Measurements from ENCODE around the gene DNAJC5. TPM values are rescaled to one million over a fixed set of nuclear protein-coding genes. Genes with fewer than 3 reads are reported as not detected.
"Not testable (repeated sequence)": the region's sequence is repeated elsewhere in the genome, so short reads cannot be mapped to it uniquely, and the experiment has no call there.

The DNAJC5 gene
- total RNA-seq, 1 experiment from 2014 or later = 44.9 TPM

GRCh38 chr20:63853733-63854068, 41.2 kb upstream of the DNAJC5 start:
- H3K4me3 ChIP-seq (ENCODE audit: low read depth, low read length, poor library complexity, severe bottlenecking); H3K4me1 ChIP-seq (ENCODE audit: insufficient read depth, low read length, poor library complexity, severe bottlenecking); H3K27ac ChIP-seq (ENCODE audit: low read depth, low read length, poor library complexity, severe bottlenecking); DNase-seq (ENCODE audit: low spot score); BruUV-seq (replicated peaks); H3K27me3 ChIP-seq (replicated peaks; ENCODE audit: insufficient read depth, low read depth, low read length, poor library complexity); POLR2A ChIA-PET (ENCODE audit: low non-redundant PET); H3K9me3 ChIP-seq (ENCODE audit: low read depth, low read length, poor library complexity, severe bottlenecking); CTCF ChIA-PET; H3K36me3 ChIP-seq (ENCODE audit: insufficient read depth, low read length, poor library complexity, severe bottlenecking); intact Hi-C loops (cut with micrococcal nuclease; ENCODE audit: unreplicated experiment): not testable (repeated sequence)

GRCh38 chr20:63854069-63854765, 40.7 kb upstream of the DNAJC5 start:
- H3K27ac ChIP-seq (ENCODE audit: low read depth, low read length, poor library complexity, severe bottlenecking) = no peak overlapping the region
- POLR2A ChIA-PET (ENCODE audit: low non-redundant PET) = no interaction called here
- H3K4me1 ChIP-seq (ENCODE audit: insufficient read depth, low read length, poor library complexity, severe bottlenecking) = peaks cover 11% of the 10 kb centered on the region
- DNase-seq (ENCODE audit: low spot score) = no peak
- intact Hi-C loops (cut with micrococcal nuclease; ENCODE audit: unreplicated experiment) = no loop called here
- CTCF ChIA-PET = interaction anchor here (0.6 kb wide), 1 partner anchor 81 kb away, joined by 8 read pairs; no protein-coding TSS in a partner anchor
- no peak overlapping the region for H3K4me3 ChIP-seq (ENCODE audit: low read depth, low read length, poor library complexity, severe bottlenecking)
- no peaks in the 10 kb centered on the region for H3K27me3 ChIP-seq (replicated peaks; ENCODE audit: insufficient read depth, low read depth, low read length, poor library complexity)
- H3K9me3 ChIP-seq (ENCODE audit: low read depth, low read length, poor library complexity, severe bottlenecking) = no peaks in the 10 kb centered on the region
- no TSS peak for BruUV-seq (replicated peaks)
- no peaks in the 10 kb centered on the region for H3K36me3 ChIP-seq (ENCODE audit: insufficient read depth, low read length, poor library complexity, severe bottlenecking)
- no peak for TF ChIP-seq CTCF (conservative IDR thresholded peaks at IDR 0.05; ENCODE audit: low read depth, low read length)
- TF ChIP-seq EZH2 (IDR thresholded peaks at IDR 0.05; ENCODE audit: borderline replicate concordance, low read depth, low read length, poor library complexity, severe bottlenecking) = no peak

- no peak for TF ChIP-seq CTCF (conservative IDR thresholded peaks at IDR 0.05; ENCODE audit: low read depth, low read length)
- no peak for TF ChIP-seq EZH2 (IDR thresholded peaks at IDR 0.05; ENCODE audit: borderline replicate concordance, low read depth, low read length, poor library complexity, severe bottlenecking)
- Histone ChIP-seq H3K4me1 (ENCODE audit: insufficient read depth, low read length, poor library complexity, severe bottlenecking) (peaks cover 11% of the 10 kb centered on the region), H3K36me3 (ENCODE audit: insufficient read depth, low read length, poor library complexity, severe bottlenecking) (no peaks in the 10 kb centered on the region), H3K9me3 (ENCODE audit: low read depth, low read length, poor library complexity, severe bottlenecking) (no peaks in the 10 kb centered on the region), H3K4me3 (ENCODE audit: low read depth, low read length, poor library complexity, severe bottlenecking) (no peak overlapping the region), H3K27me3 (replicated peaks; ENCODE audit: insufficient read depth, low read depth, low read length, poor library complexity) (no peaks in the 10 kb centered on the region), H3K27ac (ENCODE audit: low read depth, low read length, poor library complexity, severe bottlenecking) (no peak overlapping the region)
- ChIA-PET CTCF (interaction anchor here (0.6 to 1.1 kb wide), 2 partner anchors 82 to 189 kb away, joined by 3 to 8 read pairs; no protein-coding TSS in a partner anchor), POLR2A (ENCODE audit: low non-redundant PET) (no interaction called here)
- no TSS peak for BruUV-seq (replicated peaks)
- intact Hi-C loops (cut with micrococcal nuclease; ENCODE audit: unreplicated experiment) = no loop called here
- no peak for DNase-seq (ENCODE audit: low spot score)
These were observed 40.1 kb upstream of the DNAJC5 start for GRCh38 chr20:63854766-63855362.

Measured in A673 (cell line).